ENCODE data around the gene LGALS7. TPM values are rescaled to one million over a fixed set of nuclear protein-coding genes. Genes with fewer than 3 reads are reported as not detected.

Gene LGALS7
- total RNA-seq, 1 experiment from 2014 or later: 1.1 TPM

- ChIA-PET CTCF (interaction anchor here (0.6 to 0.7 kb wide), 2 partner anchors 142 to 198 kb away, joined by 3 to 6 read pairs; no protein-coding TSS in a partner anchor), POLR2A (interaction anchor here (0.6 kb wide), 1 partner anchor 187 kb away, joined by 3 read pairs; no protein-coding TSS in a partner anchor)
- Mint-ChIP-seq H3K27ac (ENCODE audit: low read depth, unreplicated experiment) (no peak overlapping the region), H3K4me3 (ENCODE audit: unreplicated experiment) (no peak overlapping the region), H3K36me3 (ENCODE audit: insufficient read depth, unreplicated experiment) (no peaks in the 10 kb centered on the region), H3K9me3 (ENCODE audit: unreplicated experiment) (no peaks in the 10 kb centered on the region), H3K4me1 (ENCODE audit: insufficient read depth, unreplicated experiment) (no peaks in the 10 kb centered on the region), H3K27me3 (ENCODE audit: insufficient read depth, unreplicated experiment) (no peaks in the 10 kb centered on the region)
- no peak for DNase-seq (ENCODE audit: unreplicated experiment)
- TF ChIP-seq CTCF (IDR thresholded peaks at IDR 0.05; ENCODE audit: unreplicated experiment): no peak
- intact Hi-C loops (cut with micrococcal nuclease): no loop called here
- BruUV-seq (replicated peaks): no TSS peak
Observed at GRCh38 chr19:38744874-38745273, 28.4 kb downstream of the LGALS7 start.

DNA sequence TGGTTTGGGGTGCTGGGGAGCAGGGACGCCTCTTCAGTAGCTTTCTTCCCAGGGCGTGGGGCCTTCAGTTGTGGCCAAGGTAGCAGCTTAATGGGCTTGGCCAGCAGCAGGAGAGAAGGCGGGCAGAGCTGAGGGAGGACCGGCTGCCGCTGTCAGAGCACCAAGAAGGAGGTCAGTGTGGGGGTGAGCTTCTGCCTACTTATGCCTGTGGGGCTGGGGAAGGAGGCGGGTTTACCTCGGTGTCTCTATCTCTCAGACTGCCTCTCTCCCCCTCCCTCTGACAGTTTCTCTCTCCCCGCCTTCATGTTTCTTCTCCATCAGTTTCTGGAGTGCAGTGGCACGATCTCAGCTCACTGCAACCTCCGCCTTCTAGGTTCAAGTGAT, 29.0 kb downstream of the LGALS7 start, which contains the start of gene CAPN12:
Gene CAPN12, minus strand, starts transcription at position 177 of the 384 bp plus-strand sequence. CDS start 309 bp downstream, outside the sequence.
- DNase-seq (ENCODE audit: unreplicated experiment): no peak
- intact Hi-C loops (cut with micrococcal nuclease): no loop called here
- Mint-ChIP-seq H3K9me3 (ENCODE audit: unreplicated experiment) (no peaks in the 10 kb centered on the region), H3K4me3 (ENCODE audit: unreplicated experiment) (no peak within 1 kb of the TSS), H3K27me3 (ENCODE audit: insufficient read depth, unreplicated experiment) (no peaks in the 10 kb centered on the region), H3K4me1 (ENCODE audit: insufficient read depth, unreplicated experiment) (no peaks in the 10 kb centered on the region), H3K36me3 (ENCODE audit: insufficient read depth, unreplicated experiment) (peaks cover under 1% of the 10 kb centered on the region), H3K27ac (ENCODE audit: low read depth, unreplicated experiment) (no peak within 1 kb of the TSS)
- TF ChIP-seq CTCF (IDR thresholded peaks at IDR 0.05; ENCODE audit: unreplicated experiment): no peak
- ChIA-PET CTCF (interaction anchor here (0.6 kb wide), 2 partner anchors 35 to 197 kb away, joined by 3 to 6 read pairs; no protein-coding TSS in a partner anchor), POLR2A (interaction anchor here (0.6 kb wide), 1 partner anchor 95 kb away, joined by 3 read pairs; no protein-coding TSS in a partner anchor)
- no TSS peak for BruUV-seq (replicated peaks)

- no peak for TF ChIP-seq CTCF (IDR thresholded peaks at IDR 0.05; ENCODE audit: unreplicated experiment)
- Mint-ChIP-seq H3K4me1 (ENCODE audit: insufficient read depth, unreplicated experiment) (no peaks in the 10 kb centered on the region), H3K27ac (ENCODE audit: low read depth, unreplicated experiment) (no peak overlapping the region), H3K27me3 (ENCODE audit: insufficient read depth, unreplicated experiment) (no peaks in the 10 kb centered on the region), H3K36me3 (ENCODE audit: insufficient read depth, unreplicated experiment) (peaks cover 4% of the 10 kb centered on the region), H3K4me3 (ENCODE audit: unreplicated experiment) (no peak overlapping the region), H3K9me3 (ENCODE audit: unreplicated experiment) (no peaks in the 10 kb centered on the region)
- no peak for DNase-seq (ENCODE audit: unreplicated experiment)
- BruUV-seq (replicated peaks): no TSS peak
- intact Hi-C loops (cut with micrococcal nuclease): no loop called here
- POLR2A ChIA-PET: interaction anchor here (0.6 kb wide), 1 partner anchor 95 kb away, joined by 3 read pairs; no protein-coding TSS in a partner anchor
- CTCF ChIA-PET: interaction anchor here (0.6 kb wide), 2 partner anchors 36 to 991 kb away, joined by 3 read pairs; no protein-coding TSS in a partner anchor
Observed at GRCh38 chr19:38743394-38744297, 29.7 kb downstream of the LGALS7 start.

GRCh38 chr19:38742906-38743305, 30.4 kb downstream of the LGALS7 start:
- TF ChIP-seq CTCF (IDR thresholded peaks at IDR 0.05; ENCODE audit: unreplicated experiment): no peak
- no peak for DNase-seq (ENCODE audit: unreplicated experiment)
- Mint-ChIP-seq H3K27ac (ENCODE audit: low read depth, unreplicated experiment) (no peak overlapping the region), H3K9me3 (ENCODE audit: unreplicated experiment) (no peaks in the 10 kb centered on the region), H3K27me3 (ENCODE audit: insufficient read depth, unreplicated experiment) (no peaks in the 10 kb centered on the region), H3K4me1 (ENCODE audit: insufficient read depth, unreplicated experiment) (no peaks in the 10 kb centered on the region), H3K4me3 (ENCODE audit: unreplicated experiment) (no peak overlapping the region), H3K36me3 (ENCODE audit: insufficient read depth, unreplicated experiment) (peaks cover 4% of the 10 kb centered on the region)
- intact Hi-C loops (cut with micrococcal nuclease): no loop called here
- no TSS peak for BruUV-seq (replicated peaks)
- ChIA-PET CTCF (no interaction called here), POLR2A (no interaction called here)
